GM19043 (cell line): ENCODE results near the gene F2RL3.

Experiments
- ATAC-seq: cut with Tn5 transposase; IDR thresholded peaks from one replicate; pipeline ENCODE4 v1.9.1; 2021; ENCODE audit warnings: low read depth; ENCODE audit not compliant: unreplicated experiment

Gene F2RL3

DNA sequence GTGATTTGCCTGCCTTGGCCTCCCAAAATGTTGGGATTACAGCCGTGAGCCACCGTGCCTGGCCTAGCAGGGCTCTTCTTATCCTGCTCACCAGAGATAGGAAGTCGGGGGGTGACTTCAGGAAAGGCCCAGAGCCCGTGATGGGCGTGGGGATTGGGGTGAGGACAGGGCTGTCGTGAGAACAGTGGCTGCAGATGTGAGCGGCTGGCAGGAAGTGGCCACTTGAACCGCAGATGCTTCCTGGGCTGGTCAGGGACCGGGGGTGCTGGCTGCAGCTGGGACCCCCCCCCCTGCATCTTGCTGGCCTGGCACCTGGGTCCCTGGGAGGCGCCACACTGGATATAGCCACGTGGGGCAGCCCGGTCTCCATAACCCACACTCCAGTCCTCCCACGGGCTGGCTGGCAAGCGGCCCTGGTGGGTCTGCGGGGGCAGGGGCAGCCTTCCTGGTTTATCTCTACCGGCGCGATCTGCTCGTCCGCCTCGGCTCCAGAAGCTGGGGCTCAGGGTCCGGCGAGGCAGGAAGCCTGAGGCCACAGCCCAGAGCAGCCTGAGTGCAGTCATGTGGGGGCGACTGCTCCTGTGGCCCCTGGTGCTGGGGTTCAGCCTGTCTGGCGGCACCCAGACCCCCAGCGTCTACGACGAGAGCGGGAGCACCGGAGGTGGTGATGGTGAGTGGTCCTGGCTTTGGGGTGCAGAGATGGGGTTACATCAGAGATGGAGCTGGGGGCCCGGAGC lies at the start of gene F2RL3:
Gene F2RL3, plus strand, starts transcription at position 371 of the 737 bp plus-strand sequence. Its CDS starts 191 bp downstream, at position 562.
- ATAC-seq, result no peak

GRCh38 chr19:16841391-16841926 lies 47.3 kb upstream of the F2RL3 start:
- ATAC-seq, result no peak

- no peak for ATAC-seq
Observed at GRCh38 chr19:16846901-16847300, 41.9 kb upstream of the F2RL3 start.

- ATAC-seq, result no peak
Observed at GRCh38 chr19:16847430-16847829, 41.4 kb upstream of the F2RL3 start.

DNA sequence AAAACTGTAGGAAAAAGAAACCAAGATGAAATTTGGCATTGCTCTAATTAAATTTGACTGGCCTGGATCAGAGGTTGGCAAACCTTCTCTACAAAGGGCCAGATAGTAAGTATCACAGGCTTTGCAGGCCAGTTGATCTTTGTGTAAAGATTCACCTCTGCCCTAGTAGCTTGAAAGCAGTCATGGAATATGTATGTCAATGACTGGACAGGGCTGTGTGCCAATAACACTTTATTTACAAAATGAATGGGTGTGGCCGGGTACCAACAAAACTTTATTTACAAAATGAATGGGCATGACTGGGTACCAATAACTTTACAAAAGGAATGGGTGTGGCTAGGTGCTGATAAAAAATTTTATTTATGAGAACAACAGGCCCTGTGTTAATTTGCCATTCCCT lies 39.6 kb upstream of the F2RL3 start:
- ATAC-seq, result no peak

DNA sequence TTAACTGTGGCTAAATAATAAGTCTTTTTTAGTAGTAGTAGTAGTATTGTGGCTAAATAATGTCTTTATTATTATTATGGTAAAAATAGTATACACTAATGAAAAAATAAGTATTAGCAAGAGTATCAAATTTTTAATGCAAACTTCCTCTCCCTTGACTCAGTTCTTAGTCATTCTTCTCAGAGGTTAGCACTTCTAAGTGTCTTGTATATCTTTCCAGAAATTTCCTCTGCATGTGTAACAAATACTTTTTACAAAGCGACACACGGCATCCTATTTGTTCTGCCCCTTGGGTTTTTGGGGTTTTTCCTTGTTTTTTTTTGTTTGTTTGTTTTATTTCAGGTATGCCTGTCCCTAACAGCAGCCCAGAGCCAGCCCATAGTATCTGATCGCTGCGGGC lies 38.7 kb upstream of the F2RL3 start:
- ATAC-seq, result no peak

DNA sequence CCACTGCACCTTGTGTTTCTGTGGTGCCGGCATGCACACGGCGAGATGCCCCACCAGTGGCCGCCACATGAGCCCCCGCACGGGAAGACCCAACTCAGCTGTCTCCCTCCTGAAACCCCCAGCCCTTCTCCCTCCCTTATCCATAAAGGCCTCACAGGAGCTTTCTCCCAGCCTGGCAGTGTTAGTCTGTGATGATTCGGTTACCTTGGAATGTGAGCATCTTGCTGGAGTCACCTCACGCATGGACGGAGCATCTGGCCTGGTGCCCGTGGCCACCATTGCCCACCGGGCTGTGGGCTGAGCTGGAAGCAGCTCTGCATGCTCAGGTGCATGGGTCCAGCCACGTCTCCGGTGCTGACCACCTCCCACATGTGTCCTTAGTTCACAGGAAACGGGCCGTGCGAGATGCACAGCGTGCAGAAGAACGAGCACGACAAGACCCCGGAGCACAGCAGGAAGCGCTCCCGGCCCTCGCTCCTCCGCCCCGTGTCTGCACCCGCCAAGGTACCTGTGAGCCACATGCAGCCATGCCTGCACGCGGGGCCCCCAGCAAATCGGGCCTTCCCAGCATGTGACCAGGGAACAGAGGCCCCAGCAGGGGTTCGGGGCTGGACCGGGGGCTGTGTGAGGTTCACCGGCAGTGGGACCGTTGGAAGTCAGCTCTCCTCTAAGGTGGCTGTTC lies 37.6 kb upstream of the F2RL3 start:
- ATAC-seq, result no peak

GRCh38 chr19:16853066-16853465 lies 35.7 kb upstream of the F2RL3 start:
- ATAC-seq, result no peak

GRCh38 chr19:16856091-16856490 lies 32.7 kb upstream of the F2RL3 start:
- no peak for ATAC-seq

DNA sequence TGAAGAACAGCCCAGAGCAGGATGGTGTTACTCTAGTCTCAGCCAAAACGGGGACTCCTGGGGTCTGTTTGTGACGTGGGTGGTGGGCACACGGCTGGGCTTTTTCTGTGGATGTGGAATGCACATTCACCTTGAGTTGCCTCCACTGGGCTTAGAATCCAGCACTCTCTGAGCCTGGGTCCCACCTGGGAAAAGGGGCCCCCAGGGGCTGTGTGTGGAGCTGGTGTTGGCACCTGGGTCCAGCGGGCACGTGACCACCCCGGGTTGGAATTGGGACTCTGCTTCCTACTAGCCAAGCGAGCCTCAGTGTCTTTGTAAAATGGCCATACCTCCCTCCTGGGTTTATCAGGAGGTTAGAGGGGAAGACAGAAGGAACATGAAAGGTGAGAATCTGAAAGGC lies 29.2 kb upstream of the F2RL3 start:
- ATAC-seq, result no peak

DNA sequence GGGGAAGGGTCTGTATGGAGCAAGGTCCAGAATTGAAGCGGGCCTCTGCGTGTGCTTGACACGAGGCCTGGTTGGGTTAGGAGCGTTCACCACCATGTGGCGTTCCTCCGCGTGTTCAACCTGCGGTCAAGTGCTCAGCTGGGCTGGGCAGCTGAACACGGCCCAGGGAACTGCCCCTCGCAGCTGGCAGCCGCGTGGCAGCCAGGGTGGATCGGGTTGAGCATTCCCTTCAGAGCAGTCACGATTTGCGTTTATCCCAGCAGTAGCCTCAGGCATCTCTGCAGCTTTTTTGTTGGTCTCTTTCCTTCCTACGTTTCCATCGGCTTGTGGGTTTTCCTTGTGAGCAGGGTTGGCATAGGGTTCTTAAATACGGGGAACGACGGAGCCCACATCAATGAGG lies 28.7 kb upstream of the F2RL3 start:
- no peak for ATAC-seq

- ATAC-seq, result no peak
Observed at GRCh38 chr19:16861011-16861410, 27.8 kb upstream of the F2RL3 start.

- no peak for ATAC-seq
Observed at GRCh38 chr19:16861834-16862233, 27.0 kb upstream of the F2RL3 start.

DNA sequence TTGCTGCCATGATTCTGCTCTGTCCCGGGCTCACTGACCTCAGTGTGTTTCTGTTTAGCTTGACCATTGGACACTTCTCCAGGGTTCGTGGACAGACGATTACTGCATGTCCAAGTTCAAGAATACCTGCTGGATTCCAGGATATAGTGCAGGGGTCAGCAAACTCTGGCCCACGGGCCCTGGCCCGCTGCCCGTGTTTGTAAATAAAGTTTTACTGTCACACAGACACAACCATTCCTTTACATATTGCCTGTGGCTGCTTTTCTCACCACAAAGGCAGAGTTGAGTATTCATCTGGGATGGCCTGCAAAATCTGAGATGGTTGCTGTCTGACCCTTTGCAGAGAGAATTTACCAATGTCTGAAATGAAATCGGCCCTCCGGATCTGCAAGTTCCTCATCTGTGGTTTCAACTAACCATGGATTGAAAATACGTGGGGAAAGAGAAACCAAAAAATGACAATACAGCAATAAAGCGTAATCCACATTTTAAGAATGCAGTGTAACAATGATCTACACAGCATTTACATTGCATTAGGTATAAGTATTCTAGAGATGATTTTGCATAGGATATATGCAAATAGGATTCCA lies 25.9 kb upstream of the F2RL3 start:
- no peak for ATAC-seq

- no peak for ATAC-seq
Observed at GRCh38 chr19:16867211-16867610, 21.6 kb upstream of the F2RL3 start.

DNA sequence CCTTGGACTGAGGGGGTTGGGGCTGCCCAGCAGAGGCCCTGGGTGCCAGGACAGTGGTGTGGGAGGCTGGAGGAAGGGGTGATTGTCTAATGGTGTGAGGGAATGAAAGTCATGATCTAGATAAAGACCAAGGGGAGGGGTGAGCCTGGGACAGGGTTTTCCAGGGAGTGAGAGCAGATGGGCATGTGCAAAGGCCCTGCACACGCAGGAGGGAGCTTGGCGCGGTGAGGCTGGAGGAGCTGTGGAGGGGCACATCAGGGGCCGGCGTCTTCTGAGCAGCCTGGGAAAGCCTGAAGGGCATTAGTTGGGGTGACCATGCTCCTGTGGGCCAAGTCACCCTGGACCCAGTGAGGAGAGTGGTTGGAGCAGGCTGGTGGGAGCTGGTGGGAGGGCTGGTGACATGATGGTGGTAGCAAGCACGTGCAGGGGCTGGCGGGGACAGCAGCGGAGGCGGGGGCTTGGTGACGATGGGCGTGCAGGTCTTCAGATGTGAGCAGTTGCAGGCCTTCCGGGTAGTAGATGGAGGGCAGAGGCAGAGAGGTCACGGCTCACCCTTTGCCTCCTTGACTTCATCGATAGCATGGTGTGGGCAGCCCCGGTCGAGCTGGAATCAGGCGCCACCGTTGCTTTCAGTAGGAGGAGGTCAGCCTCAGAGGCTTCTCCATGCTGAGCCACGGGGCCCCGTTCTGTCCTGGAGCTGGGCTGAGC lies 20.2 kb upstream of the F2RL3 start:
- no peak for ATAC-seq

GRCh38 chr19:16869331-16869972 lies 19.3 kb upstream of the F2RL3 start:
- no peak for ATAC-seq

GRCh38 chr19:16871871-16872270 lies 16.9 kb upstream of the F2RL3 start:
- ATAC-seq, result no peak

- ATAC-seq, result no peak
Observed at GRCh38 chr19:16872728-16873127, 16.1 kb upstream of the F2RL3 start.

- ATAC-seq, result no peak
Observed at GRCh38 chr19:16873594-16873993, 15.2 kb upstream of the F2RL3 start.
